CMK (cell line): ENCODE measurements around the gene KCND2.

Experiments
- DNase-seq: peaks from one replicate; pipeline ENCODE4 v3.0.0-alpha.2; 2010; ENCODE audit warnings: low read depth

KCND2 gene

DNA sequence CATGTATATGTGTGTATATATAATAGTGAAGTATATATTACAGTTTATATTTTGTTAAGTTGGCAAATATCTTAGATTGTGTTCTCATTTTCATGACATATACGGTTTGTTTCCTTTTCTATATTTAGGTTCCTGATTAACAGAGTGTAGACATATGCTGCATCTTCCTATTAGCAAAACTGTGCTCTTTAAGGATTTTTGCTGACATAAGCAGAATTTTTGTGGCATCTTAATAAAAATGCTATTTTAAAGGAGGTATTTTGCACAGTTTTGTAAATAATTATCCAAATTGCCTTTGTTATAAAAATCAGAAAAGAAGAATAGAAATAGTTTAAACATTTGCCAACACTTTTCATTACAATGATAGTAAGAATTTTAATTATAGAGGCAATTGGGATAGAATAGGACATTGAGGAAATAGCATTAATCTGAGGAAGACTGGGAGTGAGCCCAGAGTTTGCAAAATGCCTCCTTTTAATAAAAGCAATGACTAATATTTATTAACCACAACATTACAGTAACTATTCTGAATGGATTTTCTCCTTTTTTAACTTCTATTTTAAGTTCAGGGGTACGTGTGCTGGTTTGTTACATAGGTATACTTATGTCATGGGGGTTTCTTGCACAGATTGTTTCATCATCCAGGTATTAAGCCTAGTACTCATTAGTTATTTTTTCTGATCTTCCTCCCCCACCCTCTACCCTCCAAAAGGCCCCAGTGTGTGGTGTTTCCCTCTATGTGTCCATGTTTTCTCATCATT, 38.2 kb downstream of the KCND2 start:
- no peak for DNase-seq

DNA sequence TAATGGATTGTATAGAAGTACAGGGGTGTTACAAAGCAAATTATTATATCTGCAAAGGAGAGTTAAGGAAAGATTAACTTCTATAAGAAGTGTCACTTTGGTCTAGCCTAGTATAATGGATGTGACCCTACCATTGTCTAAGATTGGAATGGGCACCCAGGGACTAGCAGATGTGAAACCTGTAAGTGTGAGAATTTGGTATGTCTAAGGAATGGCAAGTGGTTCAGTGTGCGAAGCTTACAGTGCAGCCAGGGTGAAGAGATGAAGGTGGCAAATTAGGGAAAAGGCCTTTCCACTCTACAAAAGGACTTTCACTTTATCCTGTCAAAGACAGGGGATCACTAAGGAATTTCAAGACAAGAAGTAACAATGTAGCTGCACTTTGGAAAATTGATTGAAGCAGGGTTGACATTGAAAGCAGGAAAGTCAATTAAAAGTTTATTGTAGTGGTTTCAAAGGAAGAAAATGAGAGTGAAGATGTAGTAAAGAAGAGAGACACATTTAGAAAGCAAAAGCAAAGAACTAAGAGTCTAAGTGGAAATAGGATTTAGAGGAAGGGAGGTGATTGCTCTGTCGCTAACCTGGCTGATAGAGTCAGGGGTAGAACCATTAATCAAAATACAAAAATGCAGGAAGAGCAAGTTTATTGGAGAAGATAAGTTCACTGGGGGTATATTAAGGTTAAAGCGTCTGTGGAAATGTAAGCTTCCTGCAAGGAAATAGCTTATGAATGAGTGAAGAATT, 47.4 kb downstream of the KCND2 start:
- DNase-seq, result no peak

DNA sequence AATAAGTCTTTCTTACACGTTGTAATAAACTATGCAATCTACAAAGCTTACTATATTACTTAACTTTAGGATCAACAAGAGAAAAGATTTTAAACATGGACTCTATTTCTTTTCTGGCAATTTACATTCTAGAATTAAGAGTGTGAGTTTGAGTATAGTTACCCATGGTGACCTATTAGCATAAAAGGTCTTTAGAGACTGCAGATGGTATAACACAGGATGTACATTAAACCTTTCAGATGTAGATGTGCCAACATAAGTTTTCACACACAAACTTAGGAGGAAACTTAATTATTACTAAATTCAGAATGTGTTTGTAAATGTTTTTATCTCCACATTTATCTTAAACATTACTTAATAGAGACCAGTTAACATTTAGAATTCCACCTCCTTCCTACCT, 54.1 kb downstream of the KCND2 start:
- DNase-seq, result no peak

DNA sequence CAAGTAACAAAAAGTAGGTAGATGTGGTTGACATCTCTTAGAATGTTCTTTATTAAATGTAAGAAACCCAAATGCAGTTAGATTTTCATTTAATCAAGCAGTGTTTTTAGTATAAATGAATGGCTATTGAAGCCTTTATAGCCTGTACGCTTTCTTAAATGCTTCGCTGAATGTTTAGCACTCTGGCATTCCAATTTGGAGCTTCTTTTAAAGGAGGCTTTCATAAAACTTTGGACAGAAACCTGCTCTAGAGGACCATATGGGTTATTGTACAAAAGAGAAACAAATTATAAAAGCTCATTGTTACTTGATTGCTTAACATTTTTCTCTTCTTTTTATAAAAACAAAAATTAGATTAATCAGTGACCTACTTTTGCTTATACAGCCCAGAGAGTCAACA, 59.5 kb downstream of the KCND2 start:
- no peak for DNase-seq

DNA sequence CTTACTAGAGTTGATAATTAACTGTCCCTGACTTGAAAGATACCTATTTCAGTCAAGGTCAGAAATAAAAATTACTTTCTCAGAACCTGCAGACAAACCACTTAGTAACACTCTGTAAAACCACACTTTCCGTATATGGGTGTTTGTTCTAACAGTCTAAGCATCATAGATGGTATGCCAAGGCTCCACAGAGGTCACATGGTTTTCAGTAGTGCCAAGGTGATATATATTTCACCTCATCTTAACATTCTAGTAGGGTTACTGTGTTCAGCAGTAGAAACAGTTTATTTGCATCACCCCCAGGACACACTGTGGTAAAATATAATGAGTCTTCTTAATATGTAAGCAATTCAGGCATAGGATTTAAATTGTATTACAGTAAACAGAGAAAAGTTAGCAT, 61.5 kb downstream of the KCND2 start:
- no peak for DNase-seq

DNA sequence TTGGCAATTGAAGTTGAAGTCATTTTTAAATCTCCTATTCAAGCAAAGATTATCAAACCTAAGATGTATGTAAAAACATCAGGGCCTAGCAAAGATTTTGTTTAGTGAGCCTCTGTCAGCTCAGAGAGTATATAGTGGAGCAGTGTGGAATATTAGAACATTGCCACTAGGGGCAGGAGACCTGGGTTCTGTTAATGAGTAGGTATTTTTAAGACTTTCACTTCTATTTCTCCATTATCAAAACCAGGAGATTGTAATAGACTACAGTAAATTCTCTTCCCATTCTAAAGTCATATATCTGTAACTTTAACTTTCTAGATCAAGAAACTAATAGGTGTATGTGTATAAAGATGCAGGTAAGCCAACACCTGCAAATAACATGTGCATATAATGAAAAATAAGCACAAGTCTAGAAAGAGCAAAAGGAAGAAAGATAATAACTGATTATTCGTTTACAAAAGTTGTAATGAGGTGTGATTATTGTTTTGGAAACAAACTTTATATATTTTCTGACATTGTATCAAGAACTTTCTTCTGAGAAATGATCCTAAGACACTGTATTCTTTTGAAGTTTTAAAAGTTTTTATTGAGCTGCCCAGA, 64.4 kb downstream of the KCND2 start:
- no peak for DNase-seq

DNA sequence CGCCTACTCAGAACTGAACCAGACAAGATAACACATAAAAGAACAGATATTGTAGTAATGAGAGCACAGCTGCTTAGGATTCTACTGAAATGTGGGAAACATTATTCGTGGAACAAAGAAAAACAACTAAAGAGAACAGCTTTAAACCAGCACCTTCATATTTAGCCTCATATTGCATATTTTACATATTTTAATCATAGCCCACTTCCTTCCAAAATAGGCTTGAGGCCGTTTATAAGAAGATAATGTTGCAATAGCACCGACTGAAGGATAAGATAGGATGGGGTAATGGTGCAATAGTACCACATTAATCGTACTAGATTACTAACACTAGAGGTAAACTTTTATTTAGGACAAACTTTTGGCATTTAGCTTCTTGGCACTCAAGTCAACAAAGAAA, 71.3 kb downstream of the KCND2 start:
- no peak for DNase-seq

DNA sequence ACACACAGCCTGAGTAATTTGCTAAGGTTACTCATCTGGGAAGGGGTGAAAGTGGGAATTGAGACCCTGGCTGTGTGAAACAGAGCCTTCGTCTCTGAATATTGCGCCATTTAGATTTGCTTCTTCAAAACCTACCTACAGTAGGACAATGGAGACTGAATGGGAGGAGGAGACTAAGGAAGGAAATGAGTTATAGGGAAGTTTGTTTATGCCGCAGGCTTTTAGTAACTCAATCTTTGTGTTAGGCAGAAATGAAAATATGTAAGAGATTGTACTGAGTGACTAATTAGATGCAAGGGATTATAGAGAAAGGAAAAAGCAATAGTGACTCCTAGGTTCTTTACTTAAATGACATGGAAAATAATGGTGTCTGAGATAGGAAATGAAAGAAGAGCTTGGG, 80.2 kb downstream of the KCND2 start:
- DNase-seq, result no peak

DNA sequence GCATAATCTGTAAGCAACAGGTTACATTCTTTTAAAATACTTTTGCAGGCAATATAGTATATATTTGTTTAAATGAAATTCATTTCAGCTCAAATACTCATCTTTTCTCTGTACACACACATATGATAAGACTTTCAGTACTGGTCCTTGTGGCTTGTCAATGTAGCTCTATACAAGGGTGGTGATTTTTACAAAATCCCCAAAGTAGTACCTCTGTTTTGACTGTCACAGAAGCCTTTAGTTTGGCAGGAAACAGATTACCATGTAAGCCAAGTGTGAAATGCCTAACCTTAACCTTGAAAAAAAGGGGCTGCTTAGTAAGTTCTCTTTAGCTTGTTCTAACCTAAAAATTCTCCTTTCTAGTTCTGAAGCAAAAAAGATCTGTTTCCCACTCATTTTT, 87.9 kb downstream of the KCND2 start:
- no peak for DNase-seq

DNA sequence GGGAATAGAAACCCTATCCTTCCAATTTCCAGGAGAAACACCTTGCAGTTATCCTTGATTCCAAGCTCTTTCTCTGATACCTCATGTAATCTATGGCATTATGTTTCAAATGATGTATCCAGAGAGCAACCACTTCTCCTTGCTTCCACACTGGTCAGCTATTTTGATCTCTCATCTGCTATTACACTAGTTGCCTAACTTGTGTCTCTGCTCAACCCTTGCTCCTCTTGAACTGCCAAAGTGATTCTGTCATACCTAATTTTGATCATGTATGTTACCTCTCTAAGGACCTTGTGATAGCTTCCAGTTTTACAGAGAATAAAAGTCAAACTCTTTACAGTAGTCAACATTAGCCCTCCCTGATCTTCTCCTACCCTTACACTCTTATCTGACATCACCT, 90.4 kb downstream of the KCND2 start:
- DNase-seq, result no peak

DNA sequence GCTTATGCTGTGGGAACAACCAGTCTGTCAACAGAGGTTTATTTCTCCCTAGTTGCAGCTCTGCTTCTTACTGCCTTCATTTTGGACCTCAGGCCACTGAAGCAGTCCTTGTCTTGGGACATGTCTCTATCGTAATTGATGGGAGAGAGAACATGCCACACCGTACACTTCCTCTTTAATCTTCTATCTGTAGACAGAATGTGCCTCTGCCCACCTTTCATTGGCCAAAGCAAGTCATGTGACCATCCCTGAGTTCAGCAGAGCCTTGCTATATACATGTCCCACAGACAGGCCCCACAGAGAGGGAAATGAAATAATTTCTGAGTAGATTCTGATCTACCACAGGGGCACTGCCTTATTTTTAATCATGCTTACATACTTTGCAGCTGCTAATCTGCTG, 98.0 kb downstream of the KCND2 start:
- DNase-seq, result peak; percentile 12

DNA sequence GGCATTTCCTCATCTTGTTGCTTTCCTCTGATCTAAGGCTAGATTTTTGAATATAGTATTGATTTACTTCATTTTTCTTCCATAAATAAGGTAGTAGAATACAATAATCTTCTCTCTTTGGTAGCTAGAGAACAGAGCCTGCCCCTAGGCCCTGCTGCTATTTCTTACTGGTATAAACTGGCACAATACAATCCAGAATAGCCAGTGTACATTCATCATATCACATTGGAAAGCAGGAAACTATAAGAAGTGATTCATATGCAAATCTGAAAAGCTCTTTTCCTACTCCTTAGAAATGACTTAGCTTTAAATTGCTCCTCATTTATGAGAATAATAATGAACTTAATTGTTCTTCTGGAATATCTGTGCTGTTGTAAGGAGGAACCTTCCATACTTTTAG, 100.2 kb downstream of the KCND2 start:
- DNase-seq, result no peak

DNA sequence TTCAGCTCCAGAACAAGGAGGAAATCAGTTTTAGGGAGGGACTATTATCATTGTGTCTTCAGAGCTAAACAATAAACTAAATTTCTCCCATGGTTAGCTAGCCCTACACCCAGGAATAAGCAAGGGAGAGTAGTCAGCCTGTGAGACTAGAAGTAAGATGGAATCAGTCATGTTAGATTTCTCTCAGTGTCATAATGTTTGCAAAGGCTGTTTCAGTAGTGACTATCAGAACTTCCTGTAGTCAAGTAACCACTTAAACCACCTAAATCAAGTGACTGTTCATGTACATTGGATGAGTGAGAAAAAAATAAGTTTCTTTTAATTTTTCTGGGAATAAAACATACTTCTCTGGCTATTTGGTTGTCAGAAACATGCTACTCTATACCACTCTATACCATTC, 121.6 kb downstream of the KCND2 start:
- no peak for DNase-seq

DNA sequence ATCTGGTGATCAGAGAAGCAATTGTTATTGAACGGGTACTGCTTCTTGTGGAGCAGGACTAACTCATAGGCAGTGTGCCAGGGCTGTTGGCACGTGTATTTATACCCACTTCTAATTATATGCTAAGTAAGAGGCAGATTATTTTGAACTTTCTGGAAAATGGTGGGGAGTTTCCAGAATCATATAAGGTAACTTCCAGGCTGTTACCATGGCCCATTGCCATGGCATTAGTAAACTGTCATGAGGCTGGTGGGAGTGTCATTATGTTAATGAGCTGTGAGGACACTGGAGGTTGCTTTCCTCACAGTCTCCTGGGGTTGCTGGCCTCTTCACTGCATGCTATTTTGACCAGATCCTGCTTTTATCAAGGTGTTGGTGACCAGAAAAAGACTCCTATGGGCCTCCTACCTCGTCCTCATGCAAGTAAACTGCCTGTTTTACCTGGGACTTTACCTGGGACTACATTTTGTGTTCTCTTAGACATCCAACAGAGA, 122.6 kb downstream of the KCND2 start:
- DNase-seq, result no peak

DNA sequence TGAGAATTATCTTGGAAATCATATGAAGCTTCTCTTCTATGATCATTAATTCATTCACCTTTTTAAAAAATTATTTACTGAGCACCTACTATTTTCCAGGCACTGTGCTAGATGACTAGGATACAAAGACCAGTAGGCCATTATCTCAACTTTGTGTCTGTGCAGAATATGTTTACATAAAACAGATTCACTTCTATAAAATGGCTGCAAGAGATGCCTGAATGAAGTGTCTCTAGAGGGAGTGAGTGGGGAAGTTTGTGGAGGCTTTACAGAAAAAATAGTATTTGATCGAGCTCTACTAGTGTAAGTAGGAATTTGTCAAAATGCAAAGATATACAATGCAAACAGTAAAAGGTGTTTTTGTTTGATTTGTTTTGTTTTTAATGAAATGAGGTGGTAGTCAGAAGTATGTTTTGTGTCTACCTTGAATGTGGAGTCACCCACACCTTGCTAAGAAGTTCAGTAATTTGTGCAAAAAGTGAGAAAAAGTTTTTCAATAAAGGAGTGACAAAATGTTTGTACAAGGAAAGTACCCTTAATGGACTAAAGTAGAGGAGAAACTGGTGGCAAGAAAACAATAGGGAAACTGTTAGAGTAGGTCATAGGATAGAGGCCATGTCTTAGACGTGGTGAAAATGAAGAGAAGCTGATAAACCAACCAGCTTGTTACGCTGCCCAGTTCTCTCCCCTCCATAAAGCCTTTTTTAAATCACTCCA, 125.5 kb downstream of the KCND2 start:
- no peak for DNase-seq

DNA sequence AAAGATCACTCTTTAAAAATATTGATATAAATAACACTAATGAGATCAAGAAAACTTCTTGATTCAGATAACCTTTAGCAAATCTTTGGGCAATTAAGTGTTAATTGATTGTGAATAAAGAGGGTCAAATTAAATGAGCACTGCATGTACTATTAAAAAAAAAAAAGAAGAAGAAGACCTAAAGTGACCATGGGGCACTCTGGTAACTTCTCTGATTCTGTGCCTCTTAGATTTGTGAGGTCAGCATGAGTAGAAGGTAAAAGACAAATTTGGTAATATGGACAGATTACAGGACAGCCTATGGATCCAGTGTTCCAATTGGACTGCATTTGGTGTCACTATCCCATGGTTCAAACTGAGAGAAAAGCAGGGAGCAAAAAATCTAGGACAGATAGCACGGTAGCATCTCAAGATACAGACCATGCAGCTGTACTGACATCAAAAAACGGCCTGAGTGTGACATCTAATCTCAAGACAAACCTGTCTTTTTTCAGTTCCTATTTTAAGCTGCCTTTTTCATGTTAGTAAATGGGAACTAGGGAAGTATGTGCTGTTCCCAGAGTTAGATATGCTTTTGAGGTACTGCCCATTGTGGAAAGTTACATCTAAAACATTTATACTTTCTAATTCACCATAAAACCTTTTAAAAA, 128.0 kb downstream of the KCND2 start:
- no peak for DNase-seq

DNA sequence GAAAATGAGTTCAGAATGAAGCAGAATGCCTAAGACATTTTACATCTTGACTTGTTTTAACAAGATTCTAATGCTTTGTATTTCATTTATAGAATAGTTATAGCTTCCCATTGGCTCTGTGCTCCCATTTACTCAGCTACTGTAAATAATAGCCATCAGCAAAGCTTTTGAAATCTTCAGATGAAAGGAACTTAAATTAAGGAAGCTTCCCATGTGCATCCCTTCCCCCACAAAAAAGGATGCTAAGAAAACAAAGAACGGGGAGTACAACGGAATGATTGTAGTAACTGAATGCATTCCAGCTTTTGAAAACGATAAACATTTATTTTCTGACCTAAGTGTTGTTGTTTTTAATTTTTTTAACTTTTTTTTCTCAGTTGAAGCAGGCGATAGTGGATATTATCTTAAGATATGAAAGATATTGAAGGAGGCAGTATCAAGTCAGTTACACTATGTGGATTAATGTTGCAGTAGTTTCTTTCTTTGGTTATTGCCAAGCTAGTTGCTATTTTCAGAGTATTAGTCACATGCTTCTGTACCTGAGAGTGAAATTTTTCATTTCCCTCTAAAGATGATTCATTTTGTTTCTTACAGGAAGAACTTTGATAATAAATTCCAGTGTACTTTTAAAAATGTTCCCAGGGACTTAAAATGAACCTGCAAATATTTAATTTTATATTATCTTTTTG, 129.2 kb downstream of the KCND2 start:
- DNase-seq, result no peak

DNA sequence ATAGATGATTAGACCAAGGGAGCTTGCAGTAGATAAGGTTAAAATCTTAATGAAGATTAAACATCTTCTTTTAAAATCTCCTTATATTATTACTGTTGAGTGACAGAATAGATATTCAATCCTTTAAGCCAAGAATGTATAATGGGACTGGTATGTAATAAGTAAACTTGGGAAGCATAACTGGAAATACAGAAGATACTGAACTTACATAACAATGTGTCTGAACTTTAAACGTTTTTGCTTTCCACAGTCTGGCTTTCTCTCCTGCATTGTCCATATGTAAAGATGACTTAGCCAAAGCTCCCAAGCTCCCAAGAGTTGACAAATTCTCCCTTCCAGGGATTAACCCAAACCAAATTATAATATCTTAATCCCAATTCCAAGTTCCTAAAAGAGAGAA, 129.8 kb downstream of the KCND2 start:
- DNase-seq, result no peak

DNA sequence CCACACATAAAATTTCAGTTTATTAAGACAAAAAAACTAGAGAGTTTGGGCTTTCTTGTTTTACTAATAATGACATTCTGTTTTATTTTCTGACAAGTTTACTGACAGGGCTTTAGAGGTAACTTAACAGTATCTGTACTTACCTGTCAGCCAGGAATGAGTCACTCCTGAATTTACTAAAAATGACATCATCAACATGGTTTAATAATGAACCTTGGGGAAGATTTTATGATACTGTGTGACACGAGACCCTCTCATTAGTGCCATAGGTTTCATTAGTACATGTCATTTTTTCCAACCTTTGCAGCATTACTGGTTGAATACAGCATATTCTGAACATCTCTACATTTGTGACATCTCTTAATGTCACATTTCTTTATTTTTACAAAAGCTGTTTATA, 131.1 kb downstream of the KCND2 start:
- no peak for DNase-seq

DNA sequence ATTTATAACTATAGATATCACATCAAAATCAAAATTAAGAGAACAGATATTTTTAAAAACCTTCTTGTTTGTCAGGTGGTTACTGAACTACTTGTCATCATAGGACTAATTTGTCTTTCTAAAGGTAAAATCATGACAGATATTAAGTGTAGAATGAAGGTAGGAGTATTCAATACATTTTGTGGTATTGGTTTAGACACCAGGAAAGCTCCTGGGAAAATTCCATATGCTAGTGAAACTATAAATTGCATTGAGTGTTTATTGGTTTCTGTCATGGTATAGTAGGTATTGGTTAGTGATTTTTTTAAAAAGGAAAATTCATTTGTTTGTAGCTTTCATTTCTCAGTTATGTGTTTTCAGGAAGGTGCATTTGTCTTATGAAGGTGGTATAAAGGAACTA, 132.7 kb downstream of the KCND2 start:
- DNase-seq, result no peak

DNA sequence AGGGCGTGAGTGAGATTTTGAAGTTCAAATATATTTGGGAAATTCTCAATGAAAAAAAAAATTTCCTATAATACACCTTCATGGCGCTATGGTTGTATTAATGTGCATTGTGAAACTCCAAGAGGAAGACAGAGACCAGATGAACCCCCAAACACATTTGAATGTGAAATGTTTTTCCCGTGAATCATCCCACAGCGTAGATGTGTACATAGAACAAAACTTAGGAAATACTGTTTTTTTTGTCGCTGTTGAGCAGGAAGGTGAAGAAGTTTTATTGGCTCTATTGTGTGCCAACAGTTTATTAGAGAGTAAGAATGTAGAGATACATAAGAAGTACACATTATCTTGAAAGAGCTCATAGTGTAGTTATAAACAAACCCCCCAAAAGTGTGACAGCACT, 134.0 kb downstream of the KCND2 start:
- no peak for DNase-seq
